ENCODE results near the gene DUSP28. TPM values are rescaled to one million over a fixed set of nuclear protein-coding genes. Genes with fewer than 3 reads are reported as not detected.

The DUSP28 gene
- total and polyA plus RNA-seq, 10 of the 15 experiments (the other 5 are each of a cell fraction or from before 2014, with no cell fraction given), result 2.5 to 12.5 (median 6.4) TPM

- TF ChIP-seq E2F4 (IDR thresholded peaks at IDR 0.05; ENCODE audit: low read depth, low read length), result no peak
- TF ChIP-seq MTA3 (IDR thresholded peaks at IDR 0.05; ENCODE audit: borderline replicate concordance, low read length), result no peak
- no peak for TF ChIP-seq MXI1 (IDR thresholded peaks at IDR 0.05; ENCODE audit: low read depth, low read length)
- no peak for TF ChIP-seq BMI1 (IDR thresholded peaks at IDR 0.05; ENCODE audit: borderline replicate concordance)
- TF ChIP-seq RBBP5 (conservative IDR thresholded peaks at IDR 0.05), result no peak
- TF ChIP-seq, protein P1, sequence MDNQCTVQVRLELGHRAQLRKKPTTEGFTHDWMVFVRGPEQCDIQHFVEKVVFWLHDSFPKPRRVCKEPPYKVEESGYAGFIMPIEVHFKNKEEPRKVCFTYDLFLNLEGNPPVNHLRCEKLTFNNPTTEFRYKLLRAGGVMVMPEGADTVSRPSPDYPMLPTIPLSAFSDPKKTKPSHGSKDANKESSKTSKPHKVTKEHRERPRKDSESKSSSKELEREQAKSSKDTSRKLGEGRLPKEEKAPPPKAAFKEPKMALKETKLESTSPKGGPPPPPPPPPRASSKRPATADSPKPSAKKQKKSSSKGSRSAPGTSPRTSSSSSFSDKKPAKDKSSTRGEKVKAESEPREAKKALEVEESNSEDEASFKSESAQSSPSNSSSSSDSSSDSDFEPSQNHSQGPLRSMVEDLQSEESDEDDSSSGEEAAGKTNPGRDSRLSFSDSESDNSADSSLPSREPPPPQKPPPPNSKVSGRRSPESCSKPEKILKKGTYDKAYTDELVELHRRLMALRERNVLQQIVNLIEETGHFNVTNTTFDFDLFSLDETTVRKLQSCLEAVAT (IDR thresholded peaks at IDR 0.05), result no peak
- TF ChIP-seq KLF5 (IDR thresholded peaks at IDR 0.05; ENCODE audit: partially characterized antibody), result no peak
Measured at GRCh38 chr2:240526521-240526920, 33.6 kb upstream of the DUSP28 start (continued).

DNA sequence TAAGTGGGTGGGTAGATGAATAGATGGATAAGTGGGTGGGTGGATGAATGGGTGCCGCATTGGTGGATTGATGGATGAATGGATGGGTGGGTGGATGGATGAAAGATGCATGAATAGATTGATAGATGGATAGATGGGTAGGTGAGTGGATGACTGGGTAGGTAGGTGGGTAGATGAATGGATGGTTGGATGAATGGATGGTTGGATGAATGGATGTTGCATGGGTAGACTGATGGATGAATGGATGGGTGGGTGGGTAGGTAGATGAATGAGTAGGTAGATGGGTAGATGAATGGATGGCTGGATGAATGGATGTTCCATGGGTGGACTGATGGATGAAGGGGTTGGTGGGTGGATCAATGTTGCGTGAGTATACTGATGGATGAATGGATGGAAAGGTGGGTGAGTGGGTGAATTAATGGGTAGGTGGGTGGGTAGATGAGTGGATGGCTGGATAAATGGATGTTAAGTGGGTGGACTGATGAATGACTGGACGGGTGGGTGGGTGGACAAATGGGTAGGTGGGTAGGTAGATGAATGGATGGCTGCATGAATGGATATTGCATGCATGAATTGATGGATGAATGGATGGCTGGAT is 32.9 kb upstream of the DUSP28 start:
- intact Hi-C loops (cut with micrococcal nuclease; ENCODE audit: unreplicated experiment), result no loop called here
- DNase-seq (ENCODE audit: low read depth, low spot score), result no peak
- no peak overlapping the region for H2AFZ ChIP-seq (ENCODE audit: control insufficient read depth, low read depth, low read length)
- no peak overlapping the region for H3K4me3 ChIP-seq
- ATAC-seq, result no peak
- in situ Hi-C loops (cut with MboI), result no loop called here
- H3K27ac ChIP-seq (ENCODE audit: control insufficient read depth, insufficient read depth), result no peak overlapping the region
- ChIA-PET CTCF (no interaction called here), POLR2A (no interaction called here), RAD21 (ENCODE audit: unreplicated experiment) (no interaction called here), SMC1A (ENCODE audit: uncharacterized antibody, unreplicated experiment) (no interaction called here)
- no peaks in the 10 kb centered on the region for H3K79me2 ChIP-seq (ENCODE audit: control insufficient read depth, insufficient read depth, low read length)
- no peak for FAIRE-seq
- H3K4me2 ChIP-seq (ENCODE audit: control insufficient read depth, insufficient read depth), result no peak overlapping the region
- no peaks in the 10 kb centered on the region for H3K27me3 ChIP-seq (replicated peaks in 1 of 2; ENCODE audit: control insufficient read depth in 2 of 2, insufficient read depth in 2 of 2, low read length in 1 of 2)
- WGBS (ENCODE audit: insufficient coverage, insufficient replicate concordance, low lambda C conversion rate, missing lambda C conversion rate), result 53% methylated on average over 3 of the region's 3 CpGs
- H3K36me3 ChIP-seq (ENCODE audit: control insufficient read depth in 2 of 2, insufficient read depth in 2 of 2, low read length in 1 of 2), result peaks cover 0 to 3% of the 10 kb centered on the region in 2 experiments; a peak in 1 of 4 replicates
- no TSS peak for BruUV-seq (replicated peaks)
- no peaks in the 10 kb centered on the region for H3K4me1 ChIP-seq (ENCODE audit: control insufficient read depth, insufficient read depth, low read length)
- H4K20me1 ChIP-seq (ENCODE audit: control insufficient read depth, insufficient read depth), result no peaks in the 10 kb centered on the region
- H3K9ac ChIP-seq (ENCODE audit: control insufficient read depth, insufficient read depth, low read length), result no peak overlapping the region
- peaks cover 23% of the 10 kb centered on the region; the same call in 2 of the 3 replicates for H3K9me3 ChIP-seq (replicated peaks; ENCODE audit: control insufficient read depth, insufficient read depth, low read length)
- TF ChIP-seq HDAC2 (IDR thresholded peaks at IDR 0.05) (no peak), SMARCA5 (IDR thresholded peaks at IDR 0.05) (no peak), USF1 (IDR thresholded peaks at IDR 0.05; ENCODE audit: borderline replicate concordance, extremely low read length, insufficient read depth, low read depth, low read length) (no peak), FOXM1 (IDR thresholded peaks at IDR 0.05; ENCODE audit: low read depth, low read length) (no peak), CHD2 (IDR thresholded peaks at IDR 0.05; ENCODE audit: borderline replicate concordance, low read depth, low read length) (no peak), POLR2A (IDR thresholded peaks at IDR 0.05; ENCODE audit: low read depth, low read length) (no peak), KDM1A (IDR thresholded peaks at IDR 0.05; ENCODE audit: borderline replicate concordance) (no peak), ZNF384 (IDR thresholded peaks at IDR 0.05; ENCODE audit: borderline replicate concordance, low read depth, low read length) (no peak)
- TF ChIP-seq, protein P1 (IDR thresholded peaks at IDR 0.05), result no peak
- TF ChIP-seq, protein P2, sequence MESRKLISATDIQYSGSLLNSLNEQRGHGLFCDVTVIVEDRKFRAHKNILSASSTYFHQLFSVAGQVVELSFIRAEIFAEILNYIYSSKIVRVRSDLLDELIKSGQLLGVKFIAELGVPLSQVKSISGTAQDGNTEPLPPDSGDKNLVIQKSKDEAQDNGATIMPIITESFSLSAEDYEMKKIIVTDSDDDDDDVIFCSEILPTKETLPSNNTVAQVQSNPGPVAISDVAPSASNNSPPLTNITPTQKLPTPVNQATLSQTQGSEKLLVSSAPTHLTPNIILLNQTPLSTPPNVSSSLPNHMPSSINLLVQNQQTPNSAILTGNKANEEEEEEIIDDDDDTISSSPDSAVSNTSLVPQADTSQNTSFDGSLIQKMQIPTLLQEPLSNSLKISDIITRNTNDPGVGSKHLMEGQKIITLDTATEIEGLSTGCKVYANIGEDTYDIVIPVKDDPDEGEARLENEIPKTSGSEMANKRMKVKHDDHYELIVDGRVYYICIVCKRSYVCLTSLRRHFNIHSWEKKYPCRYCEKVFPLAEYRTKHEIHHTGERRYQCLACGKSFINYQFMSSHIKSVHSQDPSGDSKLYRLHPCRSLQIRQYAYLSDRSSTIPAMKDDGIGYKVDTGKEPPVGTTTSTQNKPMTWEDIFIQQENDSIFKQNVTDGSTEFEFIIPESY (IDR thresholded peaks at IDR 0.05), result no peak
- TF ChIP-seq, protein P3, sequence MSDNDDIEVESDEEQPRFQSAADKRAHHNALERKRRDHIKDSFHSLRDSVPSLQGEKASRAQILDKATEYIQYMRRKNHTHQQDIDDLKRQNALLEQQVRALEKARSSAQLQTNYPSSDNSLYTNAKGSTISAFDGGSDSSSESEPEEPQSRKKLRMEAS (IDR thresholded peaks at IDR 0.05; ENCODE audit: low read depth, low read length), result no peak
